ENCODE results near the gene PRIM2.
"Not testable (repeated sequence)": the region's sequence is repeated elsewhere in the genome, so short reads cannot be mapped to it uniquely, and the experiment has no call there.

GRCh38 chr6:57371779-57372178 lies 54.3 kb downstream of the PRIM2 start:
- TF ChIP-seq CTCF (IDR thresholded peaks at IDR 0.05); ZFX (IDR thresholded peaks at IDR 0.05; ENCODE audit: borderline replicate concordance): not testable (repeated sequence)

Data from 22Rv1 (cell line).